ENCODE measurements around the gene VPS26C. TPM values are rescaled to one million over a fixed set of nuclear protein-coding genes. Genes with fewer than 3 reads are reported as not detected.

VPS26C gene
- total and polyA plus RNA-seq, 2 of the 8 experiments (the other 6 are each of a cell fraction or from before 2014, with no cell fraction given) = 43.5 to 71.6 TPM

GRCh38 chr21:37195059-37195458 lies 72.1 kb downstream of the VPS26C start:
- H3K4me3 ChIP-seq (ENCODE audit: extremely low read depth in 1 of 4, insufficient read depth in 2 of 4, low read depth in 3 of 4, low read length in 4 of 4) = no peak overlapping the region
- no peaks in the 10 kb centered on the region; the same call in 1 of the 2 replicates for H3K23me2 ChIP-seq (ENCODE audit: low read depth, low read length)
- DNase-seq (ENCODE audit: low read depth in 1 of 2, low spot score in 2 of 2) (no peak), FAIRE-seq (no peak)
- no peak overlapping the region for H3K18ac ChIP-seq (ENCODE audit: extremely low read depth, low read length)
- 91% methylated on average over 3 of the region's 3 CpGs; no CpG with 5 or more reads in 1 of the 2 experiments for WGBS, 2 experiments (ENCODE audit: extremely low coverage in 1 of 2, insufficient coverage in 1 of 2, insufficient read length in 1 of 2, insufficient replicate concordance in 2 of 2, low coverage in 1 of 2, low lambda C conversion rate in 2 of 2, missing lambda C conversion rate in 1 of 2)
- no peaks in the 10 kb centered on the region for H4K20me1 ChIP-seq (replicated peaks in 1 of 2; ENCODE audit: control insufficient read depth in 1 of 2, insufficient read depth in 2 of 2, low read length in 2 of 2)
- no peak overlapping the region for H3K9ac ChIP-seq (replicated peaks in 1 of 4; ENCODE audit: extremely low read depth in 1 of 4, low read depth in 3 of 4, low read length in 3 of 4)
- no peak overlapping the region for H2BK120ac ChIP-seq (replicated peaks; ENCODE audit: low read depth, low read length)
- H3K14ac ChIP-seq (ENCODE audit: insufficient read length) = no peak overlapping the region
- CTCF ChIA-PET (ENCODE audit: partially characterized antibody) = no interaction called here
- no peak overlapping the region for H4K8ac ChIP-seq (ENCODE audit: extremely low read depth, insufficient read depth, low read length)
- H3K9me3 ChIP-seq (ENCODE audit: insufficient read depth in 2 of 2, low read depth in 1 of 2, low read length in 1 of 2) = no peaks in the 10 kb centered on the region
- H4K5ac ChIP-seq (ENCODE audit: insufficient read length, low read depth, low read length) = no peak overlapping the region
- no peak overlapping the region for H2AFZ ChIP-seq (ENCODE audit: low read length)
- H3K79me2 ChIP-seq (ENCODE audit: control insufficient read depth in 1 of 2, insufficient read depth in 2 of 2, low read length in 2 of 2) = no peaks in the 10 kb centered on the region
- peaks cover 0 to 8% (median 0%) of the 10 kb centered on the region in 4 experiments; a peak in 3 of 7 replicates for H3K4me1 ChIP-seq (replicated peaks in 1 of 4; ENCODE audit: control insufficient read depth in 3 of 4, insufficient read depth in 4 of 4, low read length in 3 of 4)
- no peak overlapping the region for H3K4me2 ChIP-seq (ENCODE audit: insufficient read depth in 1 of 2, low read depth in 2 of 2, low read length in 2 of 2)
- no peak overlapping the region for H2BK5ac ChIP-seq (ENCODE audit: low read depth, low read length)
- no peaks in the 10 kb centered on the region for H3K27me3 ChIP-seq (replicated peaks in 1 of 4; ENCODE audit: control insufficient read depth in 3 of 4, extremely low read depth in 1 of 4, insufficient read depth in 3 of 4, low read length in 3 of 4)
- H2BK15ac ChIP-seq (ENCODE audit: low read length) = no peak overlapping the region
- no peak overlapping the region for H3K27ac ChIP-seq (ENCODE audit: low read depth, low read length)
- no peaks in the 10 kb centered on the region for H3K79me1 ChIP-seq (ENCODE audit: low read depth, low read length)
- no peak overlapping the region for H2AK5ac ChIP-seq (ENCODE audit: low read depth, low read length)
- H3K23ac ChIP-seq (ENCODE audit: insufficient read length) = no peak overlapping the region
- H3K56ac ChIP-seq (replicated peaks; ENCODE audit: insufficient read length, low read depth, low read length) = no peak overlapping the region
- H2BK12ac ChIP-seq (ENCODE audit: low read depth, low read length) = no peak overlapping the region
- POLR2A ChIA-PET (ENCODE audit: partially characterized antibody) = no interaction called here
- H2BK20ac ChIP-seq (ENCODE audit: low read length) = no peak overlapping the region
- no peak overlapping the region for H3K4ac ChIP-seq (replicated peaks; ENCODE audit: insufficient read length, low read depth, low read length)
- no peak overlapping the region for H4K91ac ChIP-seq (replicated peaks; ENCODE audit: insufficient read length, low read length)
- peaks cover 0 to 3% (median under 1%) of the 10 kb centered on the region in 4 experiments; a peak in 3 of 8 replicates for H3K36me3 ChIP-seq (ENCODE audit: control insufficient read depth in 2 of 4, insufficient read depth in 4 of 4, low read length in 3 of 4)
- TF ChIP-seq JUND (IDR thresholded peaks at IDR 0.05; ENCODE audit: low read length) = no peak
- TF ChIP-seq POLR2AphosphoS5 (IDR thresholded peaks at IDR 0.05; ENCODE audit: low read depth, low read length) = no peak
- no peak for TF ChIP-seq TEAD4 (IDR thresholded peaks at IDR 0.05; ENCODE audit: low read depth, low read length)
- no peak for TF ChIP-seq PHF8 (conservative IDR thresholded peaks at IDR 0.05; ENCODE audit: low read depth, low read length)
- no peak for TF ChIP-seq E2F6 (IDR thresholded peaks at IDR 0.05)
- no peak for TF ChIP-seq RBBP5 (IDR thresholded peaks at IDR 0.05; ENCODE audit: borderline replicate concordance, low read depth, low read length)
- TF ChIP-seq JUN (IDR thresholded peaks at IDR 0.05; ENCODE audit: low read depth, low read length) = no peak
- no peak for TF ChIP-seq SAP30 (IDR thresholded peaks at IDR 0.05; ENCODE audit: insufficient read depth, insufficient replicate concordance, low read length)
- no peak for TF ChIP-seq POU5F1 (IDR thresholded peaks at IDR 0.05; ENCODE audit: low read depth, low read length)
- TF ChIP-seq GABPA (IDR thresholded peaks at IDR 0.05; ENCODE audit: borderline replicate concordance, insufficient read depth, low read length) = no peak
- no peak for TF ChIP-seq BCL11A (IDR thresholded peaks at IDR 0.05; ENCODE audit: low read depth in 2 of 2, low read length in 2 of 2)
- TF ChIP-seq ATF3 (IDR thresholded peaks at IDR 0.05; ENCODE audit: insufficient read depth, low read depth, low read length) = no peak
- TF ChIP-seq SP2 (IDR thresholded peaks at IDR 0.05; ENCODE audit: low read length) = no peak
- no peak for TF ChIP-seq NRF1 (IDR thresholded peaks at IDR 0.05; ENCODE audit: low read depth, low read length)
